ENCODE data around the gene ZNF488.

The ZNF488 gene

GRCh38 chr10:47359626-47360418, 24.3 kb downstream of the ZNF488 start:
- Mint-ChIP-seq H3K27ac (no peak overlapping the region), H3K9me3 (no peaks in the 10 kb centered on the region), H3K36me3 (no peaks in the 10 kb centered on the region), H3K27me3 (peaks cover 0 to 3% of the 10 kb centered on the region in 2 donors), H3K4me3 (no peak overlapping the region), H3K4me1 (no peaks in the 10 kb centered on the region)
- no peak for DNase-seq
- no peak for ATAC-seq (replicated peaks)

GRCh38 chr10:47359101-47359500, 25.0 kb downstream of the ZNF488 start:
- no peak overlapping the region for H3K27ac Mint-ChIP-seq
- no peaks in the 10 kb centered on the region for H3K4me1 Mint-ChIP-seq

GRCh38 chr10:47358457-47358856, 25.6 kb downstream of the ZNF488 start:
- peaks cover 0 to 4% of the 10 kb centered on the region in 2 donors for H3K27me3 Mint-ChIP-seq
- H3K4me1 Mint-ChIP-seq: no peaks in the 10 kb centered on the region
- no peak for DNase-seq
- no peaks in the 10 kb centered on the region for H3K36me3 Mint-ChIP-seq
- no peak overlapping the region for H3K27ac Mint-ChIP-seq
- no peak overlapping the region for H3K4me3 Mint-ChIP-seq
- H3K9me3 Mint-ChIP-seq: no peaks in the 10 kb centered on the region
- no peak for ATAC-seq (replicated peaks)

More at GRCh38 chr10:47359101-47359500, 25.0 kb downstream of the ZNF488 start:
- Mint-ChIP-seq H3K4me3 (no peak overlapping the region), H3K36me3 (no peaks in the 10 kb centered on the region), H3K9me3 (no peaks in the 10 kb centered on the region), H3K27me3 (peaks cover 0 to 3% of the 10 kb centered on the region in 2 donors)
- DNase-seq (no peak), ATAC-seq (replicated peaks) (no peak)

- no peak overlapping the region for H3K27ac Mint-ChIP-seq
- H3K27me3 Mint-ChIP-seq: peaks cover 0 to 7% of the 10 kb centered on the region in 2 donors
- no peaks in the 10 kb centered on the region for H3K4me1 Mint-ChIP-seq
- no peak for DNase-seq
- ATAC-seq (replicated peaks): no peak
- H3K9me3 Mint-ChIP-seq: no peaks in the 10 kb centered on the region
- no peaks in the 10 kb centered on the region for H3K36me3 Mint-ChIP-seq
- no peak overlapping the region for H3K4me3 Mint-ChIP-seq
These were observed 26.2 kb downstream of the ZNF488 start for GRCh38 chr10:47357911-47358310.

GRCh38 chr10:47357131-47357582, 26.9 kb downstream of the ZNF488 start:
- Mint-ChIP-seq H3K4me1 (no peaks in the 10 kb centered on the region), H3K27ac (no peak overlapping the region), H3K9me3 (no peaks in the 10 kb centered on the region), H3K4me3 (no peak overlapping the region), H3K27me3 (peaks cover 0 to 7% of the 10 kb centered on the region in 2 donors), H3K36me3 (no peaks in the 10 kb centered on the region)
- DNase-seq: no peak
- no peak for ATAC-seq (replicated peaks)

- no peak for ATAC-seq (replicated peaks)
- Mint-ChIP-seq H3K4me1 (no peaks in the 10 kb centered on the region), H3K27ac (no peak overlapping the region), H3K4me3 (no peak overlapping the region), H3K9me3 (no peaks in the 10 kb centered on the region), H3K27me3 (peaks cover 0 to 7% of the 10 kb centered on the region in 2 donors), H3K36me3 (no peaks in the 10 kb centered on the region)
- DNase-seq: no peak
These were observed 27.4 kb downstream of the ZNF488 start for GRCh38 chr10:47356708-47357107.

GRCh38 chr10:47354900-47355299, 29.2 kb downstream of the ZNF488 start:
- Mint-ChIP-seq H3K36me3 (no peaks in the 10 kb centered on the region), H3K27me3 (peaks cover 0 to 7% of the 10 kb centered on the region in 2 donors), H3K4me3 (no peak overlapping the region), H3K27ac (no peak overlapping the region), H3K4me1 (no peaks in the 10 kb centered on the region), H3K9me3 (no peaks in the 10 kb centered on the region)
- DNase-seq (no peak), ATAC-seq (replicated peaks) (no peak)

- H3K9me3 Mint-ChIP-seq: no peaks in the 10 kb centered on the region
- ATAC-seq (replicated peaks): no peak
- H3K36me3 Mint-ChIP-seq: no peaks in the 10 kb centered on the region
- DNase-seq: no peak
- H3K4me1 Mint-ChIP-seq: no peaks in the 10 kb centered on the region
- H3K27ac Mint-ChIP-seq: no peak overlapping the region
- no peak overlapping the region for H3K4me3 Mint-ChIP-seq
- peaks cover 0 to 4% of the 10 kb centered on the region in 2 donors for H3K27me3 Mint-ChIP-seq
These were observed 29.9 kb downstream of the ZNF488 start for GRCh38 chr10:47354165-47354564.

- DNase-seq (no peak), ATAC-seq (replicated peaks) (no peak)
- peaks cover 0 to 3% of the 10 kb centered on the region in 2 donors for H3K27me3 Mint-ChIP-seq
These were observed 30.7 kb downstream of the ZNF488 start for GRCh38 chr10:47353351-47353750.

GRCh38 chr10:47351899-47352815, 31.9 kb downstream of the ZNF488 start:
- DNase-seq (no peak), ATAC-seq (replicated peaks) (no peak)
- H3K27me3 Mint-ChIP-seq: peaks cover 0 to 3% of the 10 kb centered on the region in 2 donors
- no peaks in the 10 kb centered on the region for H3K4me1 Mint-ChIP-seq
- no peak overlapping the region for H3K27ac Mint-ChIP-seq
- no peak overlapping the region for H3K4me3 Mint-ChIP-seq
- H3K9me3 Mint-ChIP-seq: no peaks in the 10 kb centered on the region
- no peaks in the 10 kb centered on the region for H3K36me3 Mint-ChIP-seq

More at GRCh38 chr10:47353351-47353750, 30.7 kb downstream of the ZNF488 start:
- Mint-ChIP-seq H3K36me3 (no peaks in the 10 kb centered on the region), H3K9me3 (no peaks in the 10 kb centered on the region), H3K4me1 (no peaks in the 10 kb centered on the region), H3K4me3 (no peak overlapping the region), H3K27ac (no peak overlapping the region)

GRCh38 chr10:47350671-47351640, 33.1 kb downstream of the ZNF488 start:
- Mint-ChIP-seq H3K36me3 (no peaks in the 10 kb centered on the region), H3K4me1 (no peaks in the 10 kb centered on the region), H3K27me3 (peaks cover 0 to 3% of the 10 kb centered on the region in 2 donors), H3K9me3 (no peaks in the 10 kb centered on the region), H3K4me3 (no peak overlapping the region), H3K27ac (no peak overlapping the region)
- no peak for ATAC-seq (replicated peaks)
- DNase-seq: no peak

- no peak overlapping the region for H3K4me3 Mint-ChIP-seq
- H3K36me3 Mint-ChIP-seq: no peaks in the 10 kb centered on the region
- no peaks in the 10 kb centered on the region for H3K4me1 Mint-ChIP-seq
- H3K9me3 Mint-ChIP-seq: no peaks in the 10 kb centered on the region
- no peak overlapping the region for H3K27ac Mint-ChIP-seq
- DNase-seq (no peak), ATAC-seq (replicated peaks) (no peak)
- H3K27me3 Mint-ChIP-seq: peaks cover 0 to 3% of the 10 kb centered on the region in 2 donors
These were observed 34.1 kb downstream of the ZNF488 start for GRCh38 chr10:47349941-47350371.

GRCh38 chr10:47349516-47349915, 34.6 kb downstream of the ZNF488 start:
- H3K27ac Mint-ChIP-seq: no peak overlapping the region
- DNase-seq (no peak), ATAC-seq (replicated peaks) (no peak)
- no peak overlapping the region for H3K4me3 Mint-ChIP-seq
- no peaks in the 10 kb centered on the region for H3K4me1 Mint-ChIP-seq
- no peaks in the 10 kb centered on the region for H3K9me3 Mint-ChIP-seq
- peaks cover 0 to 3% of the 10 kb centered on the region in 2 donors for H3K27me3 Mint-ChIP-seq
- no peaks in the 10 kb centered on the region for H3K36me3 Mint-ChIP-seq

Measured in stimulated activated naive B cell treated with anti-CD40 and anti-IgM and Interleukin-4, amounts not matched to agents 10 μg/mL and 1 μg/mL and 100 μg/mL, for 72 hours (primary cell).